ENCODE measurements around the gene HNRNPH1.
"Not testable (repeated sequence)": the region's sequence is repeated elsewhere in the genome, so short reads cannot be mapped to it uniquely, and the experiment has no call there.

DNA sequence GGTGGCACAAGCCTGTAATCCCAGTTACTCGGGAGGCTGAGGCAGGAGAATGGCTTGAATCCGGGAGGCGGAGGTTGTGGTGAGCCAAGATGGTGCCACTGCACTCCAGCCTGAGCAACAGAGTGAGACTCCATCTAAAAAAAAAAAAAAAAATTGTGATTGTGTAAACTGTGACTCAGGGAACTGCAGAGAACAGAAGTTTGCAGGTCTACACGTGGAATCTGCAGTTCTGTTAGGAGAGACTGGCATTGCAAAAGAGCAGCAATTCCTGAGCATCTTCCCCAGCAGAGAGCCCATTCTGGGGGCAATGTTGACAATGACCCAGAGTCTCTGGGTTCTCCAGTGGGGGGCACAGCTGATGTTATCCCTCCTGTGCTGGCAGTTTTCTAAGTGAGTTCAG is 18.3 kb upstream of the HNRNPH1 start:
- not testable (repeated sequence) for TF ChIP-seq PATZ1 (CRISPR knock-in tag; IDR thresholded peaks at IDR 0.05; ENCODE audit: borderline replicate concordance); SNAI2 (CRISPR knock-in tag; IDR thresholded peaks at IDR 0.05); GLIS3 (CRISPR knock-in tag; IDR thresholded peaks at IDR 0.05); ZC3H10 (CRISPR knock-in tag; IDR thresholded peaks at IDR 0.05); ZFP3 (CRISPR knock-in tag; IDR thresholded peaks at IDR 0.05); ARNTL (CRISPR knock-in tag; IDR thresholded peaks at IDR 0.05; ENCODE audit: borderline replicate concordance, low read depth)
- TF ChIP-seq, protein P1, sequence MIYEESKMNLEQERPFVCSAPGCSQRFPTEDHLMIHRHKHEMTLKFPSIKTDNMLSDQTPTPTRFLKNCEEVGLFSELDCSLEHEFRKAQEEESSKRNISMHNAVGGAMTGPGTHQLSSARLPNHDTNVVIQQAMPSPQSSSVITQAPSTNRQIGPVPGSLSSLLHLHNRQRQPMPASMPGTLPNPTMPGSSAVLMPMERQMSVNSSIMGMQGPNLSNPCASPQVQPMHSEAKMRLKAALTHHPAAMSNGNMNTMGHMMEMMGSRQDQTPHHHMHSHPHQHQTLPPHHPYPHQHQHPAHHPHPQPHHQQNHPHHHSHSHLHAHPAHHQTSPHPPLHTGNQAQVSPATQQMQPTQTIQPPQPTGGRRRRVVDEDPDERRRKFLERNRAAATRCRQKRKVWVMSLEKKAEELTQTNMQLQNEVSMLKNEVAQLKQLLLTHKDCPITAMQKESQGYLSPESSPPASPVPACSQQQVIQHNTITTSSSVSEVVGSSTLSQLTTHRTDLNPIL (CRISPR knock-in tag; IDR thresholded peaks at IDR 0.05; ENCODE audit: low read depth) = not testable (repeated sequence)

Measured in SK-N-SH treated with all-trans-retinoic acid at 6 μM for 48 hours (cell line).